ENCODE results near the gene MET. TPM values are rescaled to one million over a fixed set of nuclear protein-coding genes. Genes with fewer than 3 reads are reported as not detected.

The MET gene
- total RNA-seq, 1 donor from 2014 or later, result 22.8 TPM

- H3K9me3 Mint-ChIP-seq, result no peaks in the 10 kb centered on the region
- no peak for DNase-seq (ENCODE audit: low spot score in 2 of 2, unreplicated experiment in 2 of 2)
- H3K27ac Mint-ChIP-seq, result peak overlapping the region; percentile 30
- H3K4me3 Mint-ChIP-seq, result no peak overlapping the region
- no peaks in the 10 kb centered on the region for H3K36me3 Mint-ChIP-seq
- no peak for TF ChIP-seq CTCF (IDR thresholded peaks at IDR 0.05; ENCODE audit: unreplicated experiment)
- peaks cover 55% of the 10 kb centered on the region for H3K4me1 Mint-ChIP-seq
- H3K27me3 Mint-ChIP-seq (ENCODE audit: low read depth), result peaks cover 27% of the 10 kb centered on the region
These were observed 3.9 kb downstream of the MET start for GRCh38 chr7:116675812-116676355.

GRCh38 chr7:116678780-116679179 lies 6.8 kb downstream of the MET start:
- Mint-ChIP-seq H3K27me3 (ENCODE audit: low read depth) (peaks cover 8% of the 10 kb centered on the region), H3K9me3 (peaks cover 7% of the 10 kb centered on the region), H3K4me3 (no peak overlapping the region), H3K4me1 (peaks cover 46% of the 10 kb centered on the region), H3K27ac (peak overlapping the region; percentile 8), H3K36me3 (no peaks in the 10 kb centered on the region)
- no peak for DNase-seq (ENCODE audit: low spot score in 2 of 2, unreplicated experiment in 2 of 2)
- TF ChIP-seq CTCF (IDR thresholded peaks at IDR 0.05; ENCODE audit: unreplicated experiment), result no peak

DNA sequence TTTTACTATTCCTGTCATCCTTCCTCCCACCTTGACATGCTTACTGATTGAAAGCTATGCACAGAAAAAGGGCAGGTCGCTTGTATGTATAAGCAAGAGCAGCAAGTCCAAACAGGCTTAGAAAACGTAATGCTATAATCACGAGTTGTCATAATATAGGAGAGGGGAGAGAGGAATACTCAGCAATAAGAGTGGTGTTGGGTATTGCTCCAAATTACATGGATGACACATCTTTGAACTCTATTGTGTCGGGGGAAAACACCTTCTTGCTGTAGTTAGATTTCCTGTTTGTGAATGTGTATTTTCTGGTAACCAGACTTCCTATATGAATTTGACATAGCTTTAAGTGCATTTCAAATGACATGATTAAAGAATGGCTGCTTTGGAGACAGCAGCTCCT lies 7.5 kb downstream of the MET start:
- Mint-ChIP-seq H3K4me3 (no peak overlapping the region), H3K4me1 (peaks cover 41% of the 10 kb centered on the region), H3K36me3 (no peaks in the 10 kb centered on the region), H3K9me3 (peaks cover 14% of the 10 kb centered on the region), H3K27ac (peak overlapping the region; percentile 26), H3K27me3 (ENCODE audit: low read depth) (peaks cover 7% of the 10 kb centered on the region)
- no peak for TF ChIP-seq CTCF (IDR thresholded peaks at IDR 0.05; ENCODE audit: unreplicated experiment)
- no peak for DNase-seq (ENCODE audit: low spot score in 2 of 2, unreplicated experiment in 2 of 2)

GRCh38 chr7:116683786-116684185 lies 11.8 kb downstream of the MET start:
- Mint-ChIP-seq H3K9me3 (peaks cover 15% of the 10 kb centered on the region), H3K36me3 (peaks cover 4% of the 10 kb centered on the region), H3K4me1 (peaks cover 23% of the 10 kb centered on the region), H3K27me3 (ENCODE audit: low read depth) (no peaks in the 10 kb centered on the region), H3K27ac (no peak overlapping the region), H3K4me3 (no peak overlapping the region)
- no peak for TF ChIP-seq CTCF (IDR thresholded peaks at IDR 0.05; ENCODE audit: unreplicated experiment)
- no peak for DNase-seq (ENCODE audit: low spot score in 2 of 2, unreplicated experiment in 2 of 2)

DNA sequence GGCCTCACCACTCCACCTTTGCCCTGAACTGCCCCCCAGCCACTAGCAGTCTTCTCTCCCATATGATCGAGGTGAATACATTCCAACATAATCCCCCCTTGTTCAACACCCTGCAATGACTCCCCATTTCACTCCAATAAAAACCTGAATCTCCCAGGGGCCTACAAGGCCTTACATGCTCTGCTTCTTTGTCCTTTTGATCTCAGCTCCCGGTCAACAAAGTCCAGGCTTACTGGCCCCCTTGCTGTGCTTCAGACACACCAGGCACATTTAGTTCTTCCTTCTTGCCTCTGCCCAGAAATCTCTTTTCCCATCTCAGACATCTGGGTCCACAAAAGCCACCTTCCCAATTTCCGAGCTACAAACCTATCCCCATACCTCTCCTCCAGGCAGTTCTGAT lies 14.0 kb downstream of the MET start:
- peaks cover 4% of the 10 kb centered on the region for H3K36me3 Mint-ChIP-seq
- peaks cover 15% of the 10 kb centered on the region for H3K9me3 Mint-ChIP-seq
- no peak overlapping the region for H3K4me3 Mint-ChIP-seq
- peaks cover 11% of the 10 kb centered on the region for H3K4me1 Mint-ChIP-seq
- H3K27ac Mint-ChIP-seq, result no peak overlapping the region
- no peak for TF ChIP-seq CTCF (IDR thresholded peaks at IDR 0.05; ENCODE audit: unreplicated experiment)
- no peaks in the 10 kb centered on the region for H3K27me3 Mint-ChIP-seq (ENCODE audit: low read depth)
- no peak for DNase-seq (ENCODE audit: low spot score in 2 of 2, unreplicated experiment in 2 of 2)

All from mesothelial cell of epicardium (in vitro differentiated cells).